WTC11 (cell line): ENCODE results near the gene CLASP2.

Source experiments
- ATF6 ChIP-seq: sonication (generic); formaldehyde crosslinking; IDR thresholded peaks from 2 replicates; pipeline ENCODE4 v1.8.1; 2023; ENCODE audit warnings: mild to moderate bottlenecking, missing genetic modification reagents
- CBFB ChIP-seq: sonication (generic); formaldehyde crosslinking; IDR thresholded peaks from 2 replicates; pipeline ENCODE4 v1.8.1; 2022; ENCODE audit warnings: mild to moderate bottlenecking, low read depth, missing genetic modification reagents
- CTCF ChIP-seq: fragments of 200-600 bp; IDR thresholded peaks from 2 replicates; pipeline ENCODE4 v1.8.0; 2022; ENCODE audit warnings: antibody characterized with exemption
- FOXK1 ChIP-seq: sonication (generic); formaldehyde crosslinking; IDR thresholded peaks from 2 replicates; pipeline ENCODE4 v1.8.0; 2022; ENCODE audit warnings: mild to moderate bottlenecking, moderate library complexity, missing genetic modification reagents
- NFE2L1 ChIP-seq: sonication (generic); formaldehyde crosslinking; IDR thresholded peaks from 2 replicates; pipeline ENCODE4 v1.8.1; 2023; ENCODE audit warnings: missing genetic modification reagents
- ZNF423 ChIP-seq: fragments of 250-450 bp; sonication (Bioruptor Pico); IDR thresholded peaks from 2 replicates; pipeline ENCODE4 v2.1.2; 2022; ENCODE audit warnings: mild to moderate bottlenecking, moderate library complexity
- ZNF671 ChIP-seq: fragments of 250-450 bp; sonication (Bioruptor Pico); IDR thresholded peaks from 2 replicates; pipeline ENCODE4 v1.8.0; 2021; ENCODE audit warnings: mild to moderate bottlenecking

DNA sequence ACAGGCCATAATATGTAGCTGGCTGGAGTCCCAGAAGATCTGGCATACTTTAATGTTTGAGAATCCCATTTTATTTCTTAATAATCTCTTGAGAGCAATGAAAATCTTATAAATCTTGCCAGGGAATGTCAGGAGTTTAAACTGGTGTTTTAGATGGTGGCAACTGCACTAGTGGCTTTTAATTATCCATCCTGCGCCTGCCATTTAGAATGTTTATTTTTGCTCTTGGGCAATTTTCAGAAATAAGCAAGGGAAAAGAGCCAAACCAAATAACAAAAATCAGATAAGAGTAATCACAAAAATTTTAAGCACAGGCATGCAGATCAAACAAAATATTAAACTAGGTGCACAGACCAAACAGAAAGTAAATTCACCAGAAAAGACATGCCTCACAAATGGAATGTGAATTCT lies 235.9 kb downstream of the CLASP2 start:
- TF ChIP-seq ZNF671: no peak
- no peak for TF ChIP-seq ZNF423 (CRISPR knock-in tag)
- TF ChIP-seq FOXK1 (CRISPR knock-in tag): no peak
- no peak for TF ChIP-seq CBFB
- no peak for TF ChIP-seq CTCF
- no peak for TF ChIP-seq NFE2L1 (CRISPR knock-in tag)
- TF ChIP-seq ATF6 (CRISPR knock-in tag): no peak
